ENCODE results near the gene PLEKHG3. TPM values are rescaled to one million over a fixed set of nuclear protein-coding genes. Genes with fewer than 3 reads are reported as not detected.
"Not testable (repeated sequence)": the region's sequence is repeated elsewhere in the genome, so short reads cannot be mapped to it uniquely, and the experiment has no call there.

The PLEKHG3 gene
- polyA plus RNA-seq, 3 donors = 92.1 to 109 (median 98.4) TPM

GRCh38 chr14:64685371-64686281 is 18.6 kb upstream of the PLEKHG3 start:
- DNase-seq = no peak

GRCh38 chr14:64686282-64686615 is 18.0 kb upstream of the PLEKHG3 start:
- no peak for DNase-seq

- no peak for DNase-seq
These were observed 16.2 kb upstream of the PLEKHG3 start for GRCh38 chr14:64688031-64688430.

- DNase-seq = no peak
These were observed 15.4 kb upstream of the PLEKHG3 start for GRCh38 chr14:64688811-64689281.

GRCh38 chr14:64689289-64689688 is 14.9 kb upstream of the PLEKHG3 start:
- DNase-seq = no peak

- not testable (repeated sequence) for DNase-seq
These were observed 13.6 kb upstream of the PLEKHG3 start for GRCh38 chr14:64690607-64691006.

- DNase-seq = no peak
These were observed 12.8 kb upstream of the PLEKHG3 start for GRCh38 chr14:64691376-64691775.

- DNase-seq = no peak
These were observed 11.8 kb upstream of the PLEKHG3 start for GRCh38 chr14:64692189-64692985.

GRCh38 chr14:64692986-64693809 is 11.0 kb upstream of the PLEKHG3 start:
- no peak for DNase-seq

GRCh38 chr14:64693810-64694165 is 10.4 kb upstream of the PLEKHG3 start:
- DNase-seq = no peak

GRCh38 chr14:64695071-64695470 is 9.2 kb upstream of the PLEKHG3 start:
- DNase-seq = no peak

GRCh38 chr14:64696355-64696857 is 7.8 kb upstream of the PLEKHG3 start:
- DNase-seq = no peak

GRCh38 chr14:64698903-64699302 is 5.3 kb upstream of the PLEKHG3 start:
- no peak for DNase-seq

- DNase-seq = no peak
These were observed 3.9 kb upstream of the PLEKHG3 start for GRCh38 chr14:64700290-64700689.

- DNase-seq = no peak
These were observed 3.3 kb upstream of the PLEKHG3 start for GRCh38 chr14:64700894-64701293.

- no peak for DNase-seq
These were observed 2.6 kb upstream of the PLEKHG3 start for GRCh38 chr14:64701660-64702059.

GRCh38 chr14:64702493-64703394 is 1.5 kb upstream of the PLEKHG3 start:
- no peak for DNase-seq

- DNase-seq = no peak
These were observed 655 bp upstream of the PLEKHG3 start for GRCh38 chr14:64703395-64704142.

- DNase-seq = no peak
These were observed 638 bp downstream of the PLEKHG3 start for GRCh38 chr14:64704743-64705380.

Data from renal pelvis (tissue), 4 donors.